K562 (cell line): ENCODE data around the gene STX19. TPM values are rescaled to one million over a fixed set of nuclear protein-coding genes. Genes with fewer than 3 reads are reported as not detected.

Source experiments
- ARID1B ChIP-seq: fragments of 450-650 bp; IDR thresholded peaks from 2 replicates; pipeline ENCODE4 v1.6.1; 2016; ENCODE audit warnings: antibody characterized with exemption, mild to moderate bottlenecking, inconsistent platforms
- CBX2 ChIP-seq: fragments of 200-600 bp; sonication (generic); IDR thresholded peaks from one replicate; pipeline ENCODE4 v1.6.1; 2012; ENCODE audit warnings: mild to moderate bottlenecking, low read length, inconsistent platforms; ENCODE audit not compliant: insufficient read depth, poor library complexity, severe bottlenecking
- CHD2 ChIP-seq: IDR thresholded peaks from 2 replicates; pipeline ENCODE4 v1.6.1; 2011; ENCODE audit warnings: low read depth, low read length
- CTCFL ChIP-seq: IDR thresholded peaks from 2 replicates; pipeline ENCODE4 v1.6.1; 2011; ENCODE audit warnings: borderline replicate concordance, low read depth, mild to moderate bottlenecking, moderate library complexity, low read length; ENCODE audit not compliant: insufficient read depth, poor library complexity, severe bottlenecking
- E2F1 ChIP-seq: sonication (generic); formaldehyde crosslinking; IDR thresholded peaks from 2 replicates; pipeline ENCODE4 v1.8.1; 2023; ENCODE audit warnings: mild to moderate bottlenecking, missing genetic modification reagents, moderate library complexity
- FOXK1 ChIP-seq: sonication (generic); formaldehyde crosslinking; IDR thresholded peaks from 2 replicates; pipeline ENCODE4 v1.8.0; 2022; ENCODE audit warnings: missing genetic modification reagents, mild to moderate bottlenecking, borderline replicate concordance
- GABPB1 ChIP-seq: sonication (generic); formaldehyde crosslinking; IDR thresholded peaks from 2 replicates; pipeline ENCODE4 v1.8.0; 2022; ENCODE audit warnings: mild to moderate bottlenecking, missing genetic modification reagents
- GATAD2A ChIP-seq: fragments of 450-650 bp; IDR thresholded peaks from 2 replicates; pipeline ENCODE4 v1.6.1; 2017
- HMBOX1 ChIP-seq: sonication (generic); IDR thresholded peaks from 2 replicates; pipeline ENCODE4 v1.6.1; 2016
- LCOR ChIP-seq: sonication (generic); formaldehyde crosslinking; IDR thresholded peaks from 2 replicates; pipeline ENCODE4 v1.8.0; 2022; ENCODE audit warnings: mild to moderate bottlenecking, missing genetic modification reagents
- NEUROD1 ChIP-seq: fragments of 150-350 bp; IDR thresholded peaks from 2 replicates; pipeline ENCODE4 v1.6.1; 2014; ENCODE audit warnings: borderline replicate concordance, low read length, low read depth; ENCODE audit not compliant: partially characterized antibody
- NFIX ChIP-seq: fragments of 250-450 bp; sonication (Bioruptor Pico); IDR thresholded peaks from 2 replicates; pipeline ENCODE4 v1.4.0; 2020; ENCODE audit warnings: low read depth, mild to moderate bottlenecking, moderate library complexity
- NFYB ChIP-seq: IDR thresholded peaks from 2 replicates; pipeline ENCODE4 v1.6.1; 2011; ENCODE audit warnings: mild to moderate bottlenecking, moderate library complexity; ENCODE audit not compliant: insufficient read length; ENCODE audit errors: extremely low read depth
- NR2C2 ChIP-seq, 2 experiments: fragments of 200-800 bp in 1 of 2; sonication (Bioruptor generic) in 1 of 2; sonication (generic) in 1 of 2; formaldehyde crosslinking in 1 of 2; IDR thresholded peaks; 2 replicates each; pipeline versions ENCODE4 v1.6.1 to v1.8.0; 2016 to 2022; ENCODE audit warnings: mild to moderate bottlenecking in 1 of 2, missing compliant biosample characterization in 1 of 2, missing genetic modification characterization in 1 of 2, missing genetic modification reagents in 1 of 2
- TEAD4 ChIP-seq, 2 experiments: sonication (generic) in 1 of 2; formaldehyde crosslinking in 1 of 2; IDR thresholded peaks; 2 replicates each; pipeline versions ENCODE4 v1.6.1 to v1.8.0; 2012 to 2022; ENCODE audit warnings: borderline replicate concordance in 1 of 2, inconsistent platforms in 1 of 2, low read length in 1 of 2, mild to moderate bottlenecking in 1 of 2, missing genetic modification reagents in 1 of 2
- THRA ChIP-seq: fragments of 450-650 bp; IDR thresholded peaks from 2 replicates; pipeline ENCODE4 v1.6.1; 2017; ENCODE audit warnings: mild to moderate bottlenecking, moderate library complexity
- ZFP30 ChIP-seq: fragments of 250-450 bp; sonication (Bioruptor Pico); IDR thresholded peaks from 2 replicates; pipeline ENCODE4 v1.8.0; 2022; ENCODE audit warnings: moderate library complexity, mild to moderate bottlenecking, inconsistent platforms, borderline replicate concordance
- ZNF347 ChIP-seq: fragments of 450-650 bp; formaldehyde crosslinking; IDR thresholded peaks from 2 replicates; pipeline ENCODE4 v1.4.0; 2020; ENCODE audit warnings: low read depth, mild to moderate bottlenecking, moderate library complexity
- ZNF408 ChIP-seq: fragments of 250-450 bp; sonication (Bioruptor Pico); IDR thresholded peaks from 2 replicates; pipeline ENCODE4 v1.4.0; 2020; ENCODE audit warnings: low read depth, mild to moderate bottlenecking, moderate library complexity
- ZNF778 ChIP-seq: fragments of 450-650 bp; formaldehyde crosslinking; IDR thresholded peaks from 2 replicates; pipeline ENCODE4 v1.4.0; 2020; ENCODE audit warnings: mild to moderate bottlenecking, moderate library complexity
- polyA plus RNA-seq, 8 experiments: library from polyadenylated mRNA; depleted of rRNA in 4 of 8; stranded (reverse) in 5 of 8; unstranded in 3 of 8; fragments of >200 nt; fragmentation: Nextera tagmentation in 2 of 8; fragmentation: Illumina TruSeq in 1 of 8; extraction: Ambion mirVana in 2 of 8; extraction: Trizol in 1 of 8; gene quantifications; 2 replicates each; pipeline versions ENCODE4 v1.2.1 to v1.2.3, GENCODE V29; 2011 to 2014; ENCODE audit warnings: inconsistent platforms in 1 of 8, missing spikeins in 1 of 8
- total RNA-seq, 7 experiments: library from RNA; depleted of rRNA in 6 of 7; stranded (reverse); fragments of >200 nt in 6 of 7; fragmentation: Illumina TruSeq in 2 of 7; extraction: Trizol in 2 of 7; gene quantifications; 2 replicates each; pipeline versions ENCODE4 v1.2.1 to v1.2.3, GENCODE V29; 2011 to 2021; ENCODE audit warnings: low replicate concordance in 1 of 7

STX19 gene
- total and polyA plus RNA-seq, 9 of the 15 experiments (the other 6 are each of a cell fraction or from before 2014, with no cell fraction given) = 0.04 TPM; not detected in 8

- TF ChIP-seq GABPB1 (CRISPR knock-in tag) = peak; percentile 70; the same call in 1 of the 2 replicates
- TF ChIP-seq NFYB = no peak
- TF ChIP-seq THRA = no peak
- no peak for TF ChIP-seq NFIX (CRISPR knock-in tag)
- peak; percentile 97 for TF ChIP-seq CHD2
- peak; percentile 33; the same call in 1 of the 2 replicates for TF ChIP-seq HMBOX1
- no peak for TF ChIP-seq CBX2
- TF ChIP-seq ZNF347 (CRISPR knock-in tag) = no peak
- TF ChIP-seq NEUROD1 = no peak
- no peak for TF ChIP-seq CTCFL
- no peak for TF ChIP-seq E2F1 (CRISPR knock-in tag)
- no peak for TF ChIP-seq FOXK1
- peak; percentile 98 for TF ChIP-seq LCOR (CRISPR knock-in tag)
- TF ChIP-seq TEAD4 (IDR thresholded peaks at IDR 0.05; ENCODE audit: low read length) = no peak; the same call in 1 of the 2 replicates
- TF ChIP-seq TEAD4 (CRISPR knock-in tag; IDR thresholded peaks at IDR 0.05; ENCODE audit: borderline replicate concordance) = no peak
- no peak for TF ChIP-seq GATAD2A
- no peak for TF ChIP-seq NR2C2 (CRISPR knock-in tag; IDR thresholded peaks at IDR 0.05)
- TF ChIP-seq NR2C2 (tag; IDR thresholded peaks at IDR 0.05) = peak; percentile 49; the same call in 1 of the 2 replicates
- TF ChIP-seq ZNF408 (CRISPR knock-in tag) = no peak
- TF ChIP-seq ZFP30 (CRISPR knock-in tag) = no peak
- TF ChIP-seq ZNF778 (CRISPR knock-in tag) = no peak
- TF ChIP-seq ARID1B = no peak; the same call in 1 of the 2 replicates
Observed at GRCh38 chr3:94062513-94063404, 34.4 kb upstream of the STX19 start, which contains the start of the genes DHFR2 and NSUN3 (continued).
